Stomach (tissue), 9 donors: ENCODE data around the gene TRAIP. TPM values are rescaled to one million over a fixed set of nuclear protein-coding genes. Genes with fewer than 3 reads are reported as not detected.
A peak's percentile ranks its signal among the peaks of the same experiment; 100 is the strongest.

Experiments used
- DNase-seq, 2 donors: peaks; one replicate each; pipeline versions ENCODE4 v3.0.0 to v3.0.0-alpha.2; 2013 to 2019
- H3K27ac ChIP-seq, 5 donors: fragments of 200-600 bp in 4 of 5; sonication (generic) in 4 of 5; one replicate each; pipeline ENCODE4 v1.5.1; 2013 to 2019; ENCODE audit warnings: mild to moderate bottlenecking in 1 of 5, moderate library complexity in 1 of 5
- H3K27me3 ChIP-seq, 3 donors: fragments of 200-600 bp; sonication (generic); one replicate each; pipeline ENCODE4 v1.5.1; 2017 to 2019; ENCODE audit warnings: mixed run types in 1 of 3
- H3K36me3 ChIP-seq, 4 donors: fragments of 200-600 bp; sonication (generic); 1 replicate in 3 of 4; 2 replicates in 1 of 4; pipeline ENCODE4 v1.5.1; 2016 to 2019
- H3K4me1 ChIP-seq, 4 donors: fragments of 200-600 bp; sonication (generic); one replicate each; pipeline ENCODE4 v1.5.1; 2016 to 2019
- H3K4me3 ChIP-seq, 4 donors: fragments of 200-600 bp; sonication (generic) in 3 of 4; one replicate each; pipeline ENCODE4 v1.5.1; 2016 to 2019; ENCODE audit warnings: mild to moderate bottlenecking in 1 of 4
- H3K9me3 ChIP-seq, 4 donors: fragments of 200-600 bp; sonication (generic); one replicate each; pipeline ENCODE4 v1.5.1; 2016 to 2019
- CTCF ChIP-seq, 7 experiments: fragments of 450-650 bp in 4 of 7; fragments of 200-600 bp in 3 of 7; sonication (generic) in 3 of 7; IDR thresholded peaks; one replicate each; pipeline ENCODE4 v1.5.1; 2016 to 2019; ENCODE audit warnings: antibody characterized with exemption in 7 of 7, control low read depth in 2 of 7, mild to moderate bottlenecking in 1 of 7
- EP300 ChIP-seq: sonication (generic); formaldehyde crosslinking; IDR thresholded peaks from one replicate; pipeline ENCODE4 v1.6.1; 2017; ENCODE audit warnings: antibody characterized with exemption
- POLR2A ChIP-seq, 4 donors: fragments of 450-650 bp; IDR thresholded peaks; one replicate each; pipeline ENCODE4 v1.6.1; 2016; ENCODE audit warnings: antibody characterized with exemption in 4 of 4, control low read depth in 2 of 4, mild to moderate bottlenecking in 1 of 4, moderate library complexity in 1 of 4
- POLR2AphosphoS5 ChIP-seq, 3 donors: sonication (generic); formaldehyde crosslinking; IDR thresholded peaks; one replicate each; pipeline ENCODE4 v1.6.1; 2016; ENCODE audit warnings: antibody characterized with exemption in 3 of 3
- WGBS, 5 donors: extraction: QIAGEN DNeasy Blood & Tissue Kit in 3 of 5; methylation state at CpG; one replicate each; pipeline versions ENCODE4 v1.1.5 to v1.1.7; 2013 to 2018; 5-methylcytosine and 5-hydroxymethylcytosine counted together
- intact Hi-C: fragments of 100-400 bp; cut with DNase I; formaldehyde crosslinking; loops from one replicate; pipeline ENCODE4 v1.15.1; 2023; ENCODE audit warnings: low total_unique reads
- polyA plus RNA-seq, 3 donors: library from polyadenylated mRNA; stranded (reverse); fragments of 200-250 nt; gene quantifications; one replicate each; pipeline ENCODE4 v1.2.3, GENCODE V29; 2013
- total RNA-seq, 5 donors: library from RNA; depleted of rRNA; stranded (reverse); fragments of >200 nt; gene quantifications; one replicate each; pipeline versions ENCODE4 v1.1.0 to v1.2.3, GENCODE V29; 2014 to 2016
- donor health status: healthy with polysubstance abuse.
- donor health status: Bipolar disorder and iron deficiency.
- donor health status: healthy.

The TRAIP gene
- total and polyA plus RNA-seq, 8 donors = 1.5 to 7.0 (median 2.5) TPM; not detected in 2

DNA sequence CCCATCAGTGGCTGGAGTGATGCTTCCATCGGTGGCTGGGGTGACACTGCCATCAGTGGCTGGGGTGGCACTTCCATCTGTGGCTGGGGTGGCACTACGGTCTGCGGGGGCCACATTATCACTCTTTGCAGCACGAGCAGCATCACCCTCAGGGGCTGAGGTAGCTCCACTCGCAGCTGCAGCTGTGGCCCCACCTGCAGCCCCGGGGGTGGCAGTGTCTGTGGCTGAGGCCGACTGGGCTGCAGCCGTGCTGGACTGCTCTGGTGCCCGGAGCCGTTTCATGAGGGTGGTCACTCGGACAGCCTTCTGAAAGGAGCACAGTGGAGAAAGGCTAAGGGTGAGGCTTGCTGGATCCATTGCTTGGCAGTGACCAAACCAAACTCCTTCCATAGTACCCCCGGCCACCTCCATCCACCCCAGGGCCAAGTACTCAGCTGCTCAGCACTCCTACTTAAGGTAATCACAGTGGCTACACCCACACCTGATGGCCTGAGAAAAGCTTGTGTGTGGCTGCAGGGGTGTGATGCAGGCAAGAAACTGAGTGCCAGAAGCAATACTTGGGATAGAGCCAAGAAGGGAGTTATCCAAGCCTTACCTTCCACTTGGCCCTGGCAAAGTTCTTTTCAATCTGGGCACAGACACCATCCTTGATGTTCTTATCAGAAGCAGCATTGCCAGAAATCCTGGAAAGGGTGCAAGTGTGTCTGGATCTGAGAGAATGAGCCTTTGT, 3.4 kb upstream of the TRAIP start:
- peaks cover 0 to 14% (median 7%) of the 10 kb centered on the region in 3 donors for H3K27me3 ChIP-seq
- peak in 1 of 2 donors; percentile 0 for DNase-seq
- intact Hi-C loops = no loop called here
- H3K9me3 ChIP-seq = no peaks in the 10 kb centered on the region
- no peak overlapping the region for H3K4me3 ChIP-seq
- peaks cover 9 to 15% (median 11%) of the 10 kb centered on the region in 4 donors for H3K4me1 ChIP-seq
- TF ChIP-seq POLR2A (IDR thresholded peaks at IDR 0.05) (no peak), CTCF (IDR thresholded peaks at IDR 0.05) (no peak), EP300 (no peak), POLR2AphosphoS5 (IDR thresholded peaks at IDR 0.05) (no peak)
- no peak overlapping the region for H3K27ac ChIP-seq
- 60 to 88% (median 80%) methylated on average over 1 to 12 of the region's 12 CpGs for WGBS, 5 donors
- no peaks in the 10 kb centered on the region for H3K36me3 ChIP-seq

- Histone ChIP-seq H3K9me3 (no peaks in the 10 kb centered on the region), H3K27me3 (no peaks in the 10 kb centered on the region), H3K27ac (peak overlapping the region in 1 of 5 donors; percentile 70), H3K4me3 (peak overlapping the region; percentile 54 to 70 (median 65)), H3K36me3 (no peaks in the 10 kb centered on the region), H3K4me1 (peaks cover 9 to 15% (median 11%) of the 10 kb centered on the region in 4 donors)
- intact Hi-C loops = no loop called here
- DNase-seq = peak in 1 of 2 donors; percentile 0
- 37 to 65% (median 44%) methylated on average over 4 to 5 of the region's 5 CpGs for WGBS, 5 donors
- TF ChIP-seq EP300 (no peak), CTCF (IDR thresholded peaks at IDR 0.05) (no peak), POLR2AphosphoS5 (IDR thresholded peaks at IDR 0.05) (no peak), POLR2A (IDR thresholded peaks at IDR 0.05) (no peak)
These were observed 702 bp downstream of the TRAIP start for GRCh38 chr3:49855662-49856061.

DNA sequence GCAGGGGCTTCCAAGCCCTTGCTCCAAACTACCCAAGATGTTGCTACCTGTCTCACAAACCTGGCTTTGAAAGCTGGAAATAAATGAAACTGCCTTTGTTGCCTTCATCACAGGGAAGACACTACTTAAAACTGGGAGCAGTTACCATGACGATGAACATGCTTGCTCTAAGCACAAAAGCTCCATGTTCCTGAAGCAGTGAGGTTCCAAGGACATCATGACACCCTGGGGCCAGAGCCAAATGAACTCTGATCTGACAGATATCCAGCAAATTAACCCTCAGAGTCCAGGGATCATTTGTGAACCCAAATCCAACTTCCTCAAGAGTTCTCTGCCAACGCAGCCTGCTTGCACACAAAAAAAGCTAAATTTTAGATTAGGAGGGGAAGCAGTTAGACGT, 10.7 kb downstream of the TRAIP start:
- H3K9me3 ChIP-seq = no peaks in the 10 kb centered on the region
- no peaks in the 10 kb centered on the region for H3K27me3 ChIP-seq
- H3K36me3 ChIP-seq = peaks cover 0 to 8% (median 0%) of the 10 kb centered on the region in 4 donors
- intact Hi-C loops = no loop called here
- 69 to 92% (median 90%) methylated on average over 3 of the region's 3 CpGs for WGBS, 5 donors
- peaks cover 0 to 7% (median under 1%) of the 10 kb centered on the region in 4 donors for H3K4me1 ChIP-seq
- H3K27ac ChIP-seq = no peak overlapping the region
- TF ChIP-seq EP300 (no peak), POLR2A (IDR thresholded peaks at IDR 0.05) (no peak), POLR2AphosphoS5 (IDR thresholded peaks at IDR 0.05) (no peak), CTCF (IDR thresholded peaks at IDR 0.05) (no peak)
- DNase-seq = no peak
- no peak overlapping the region for H3K4me3 ChIP-seq

DNA sequence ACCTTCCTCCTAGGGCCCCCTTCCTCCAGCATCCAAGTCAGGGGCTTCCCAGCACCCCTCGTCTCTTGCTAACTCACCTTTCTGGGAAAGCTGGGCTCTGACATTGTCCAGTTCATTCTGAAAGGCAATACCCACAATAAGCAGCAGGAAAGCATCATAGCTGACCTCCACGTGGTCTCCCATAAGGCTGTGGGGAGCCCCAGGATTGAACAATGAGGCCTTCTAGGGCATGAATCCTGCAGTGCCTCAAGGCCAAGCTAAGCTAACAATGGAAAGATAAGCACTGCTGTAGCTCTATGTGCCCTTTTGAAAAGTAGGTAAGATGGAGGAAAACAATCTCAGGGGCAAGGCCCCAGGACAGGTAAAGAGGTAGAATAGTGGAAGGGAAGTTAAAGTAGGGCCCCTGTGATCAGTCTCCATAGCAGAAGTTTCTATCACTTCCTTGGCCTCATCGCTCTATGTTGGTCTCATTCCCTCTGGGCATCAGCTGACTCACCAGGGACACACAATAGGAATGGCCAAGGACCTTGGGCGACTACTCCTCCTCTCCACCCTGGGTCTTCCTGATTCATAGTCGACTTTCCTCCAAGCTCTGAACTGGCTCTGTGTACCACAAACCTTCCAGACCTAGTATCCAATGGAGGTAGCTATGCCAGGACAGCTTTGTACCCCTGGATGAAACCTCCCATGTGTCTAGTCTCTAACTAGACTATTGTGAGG, 11.7 kb downstream of the TRAIP start:
- H3K36me3 ChIP-seq = peaks cover 0 to 8% (median 0%) of the 10 kb centered on the region in 4 donors
- WGBS, 5 donors = 65 to 82% (median 78%) methylated on average over 4 to 5 of the region's 5 CpGs
- intact Hi-C loops = no loop called here
- TF ChIP-seq EP300 = no peak
- TF ChIP-seq CTCF (IDR thresholded peaks at IDR 0.05) = no peak
- H3K9me3 ChIP-seq = no peaks in the 10 kb centered on the region
- no peak for DNase-seq
- H3K4me1 ChIP-seq = peaks cover 0 to 13% (median 6%) of the 10 kb centered on the region in 4 donors
- H3K4me3 ChIP-seq = no peak overlapping the region
- H3K27me3 ChIP-seq = no peaks in the 10 kb centered on the region
- no peak overlapping the region for H3K27ac ChIP-seq
